Measurements from ENCODE around the gene WDR45B.

DNA sequence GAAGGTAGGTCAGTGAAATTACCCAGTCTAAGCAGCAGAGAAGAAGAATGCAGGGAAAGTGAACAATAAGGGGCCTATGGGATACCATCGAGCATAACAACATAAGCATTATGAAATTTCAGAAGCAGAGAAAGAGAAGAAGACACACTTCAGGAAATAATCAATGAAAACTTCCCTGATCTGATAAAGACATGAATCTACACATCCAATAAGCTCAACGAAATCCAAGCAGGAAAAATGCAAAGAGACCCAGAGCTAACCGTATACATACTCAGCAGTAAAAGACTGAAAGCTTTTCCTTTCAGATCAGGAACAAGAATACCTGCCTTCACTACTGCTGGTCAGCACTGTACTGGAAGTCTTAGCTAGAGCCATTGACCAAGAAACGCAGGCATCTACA is 38.6 kb downstream of the WDR45B start:
- TF ChIP-seq, protein P1, sequence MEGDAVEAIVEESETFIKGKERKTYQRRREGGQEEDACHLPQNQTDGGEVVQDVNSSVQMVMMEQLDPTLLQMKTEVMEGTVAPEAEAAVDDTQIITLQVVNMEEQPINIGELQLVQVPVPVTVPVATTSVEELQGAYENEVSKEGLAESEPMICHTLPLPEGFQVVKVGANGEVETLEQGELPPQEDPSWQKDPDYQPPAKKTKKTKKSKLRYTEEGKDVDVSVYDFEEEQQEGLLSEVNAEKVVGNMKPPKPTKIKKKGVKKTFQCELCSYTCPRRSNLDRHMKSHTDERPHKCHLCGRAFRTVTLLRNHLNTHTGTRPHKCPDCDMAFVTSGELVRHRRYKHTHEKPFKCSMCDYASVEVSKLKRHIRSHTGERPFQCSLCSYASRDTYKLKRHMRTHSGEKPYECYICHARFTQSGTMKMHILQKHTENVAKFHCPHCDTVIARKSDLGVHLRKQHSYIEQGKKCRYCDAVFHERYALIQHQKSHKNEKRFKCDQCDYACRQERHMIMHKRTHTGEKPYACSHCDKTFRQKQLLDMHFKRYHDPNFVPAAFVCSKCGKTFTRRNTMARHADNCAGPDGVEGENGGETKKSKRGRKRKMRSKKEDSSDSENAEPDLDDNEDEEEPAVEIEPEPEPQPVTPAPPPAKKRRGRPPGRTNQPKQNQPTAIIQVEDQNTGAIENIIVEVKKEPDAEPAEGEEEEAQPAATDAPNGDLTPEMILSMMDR (IDR thresholded peaks at IDR 0.05), result no peak
- TF ChIP-seq POLR2A (IDR thresholded peaks at IDR 0.05), result no peak
